GM21786 (cell line): ENCODE data around the gene CD47.

Experiments used
- ATAC-seq: cut with Tn5 transposase; IDR thresholded peaks from one replicate; pipeline ENCODE4 v1.9.1; 2021; ENCODE audit not compliant: unreplicated experiment

The CD47 gene

DNA sequence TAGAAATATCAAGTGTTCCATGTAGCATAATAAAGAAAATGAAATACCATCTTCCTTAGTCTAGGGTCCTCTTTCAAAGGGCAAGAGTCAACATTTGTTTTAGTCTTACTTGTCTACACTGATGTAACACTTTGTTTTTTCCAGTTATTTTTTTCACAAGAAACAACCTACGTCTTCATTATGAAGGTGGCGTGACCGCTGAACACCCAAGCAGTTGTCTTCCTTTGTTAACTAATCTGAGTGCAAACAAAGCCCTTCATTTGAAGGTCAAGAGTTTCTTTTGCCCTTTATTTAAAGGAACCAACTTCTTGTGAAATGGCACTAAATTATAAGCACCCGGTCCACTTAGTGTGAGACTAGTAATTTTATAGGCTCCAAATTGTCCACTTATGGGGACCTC lies 73.2 kb downstream of the CD47 start:
- no peak for ATAC-seq

DNA sequence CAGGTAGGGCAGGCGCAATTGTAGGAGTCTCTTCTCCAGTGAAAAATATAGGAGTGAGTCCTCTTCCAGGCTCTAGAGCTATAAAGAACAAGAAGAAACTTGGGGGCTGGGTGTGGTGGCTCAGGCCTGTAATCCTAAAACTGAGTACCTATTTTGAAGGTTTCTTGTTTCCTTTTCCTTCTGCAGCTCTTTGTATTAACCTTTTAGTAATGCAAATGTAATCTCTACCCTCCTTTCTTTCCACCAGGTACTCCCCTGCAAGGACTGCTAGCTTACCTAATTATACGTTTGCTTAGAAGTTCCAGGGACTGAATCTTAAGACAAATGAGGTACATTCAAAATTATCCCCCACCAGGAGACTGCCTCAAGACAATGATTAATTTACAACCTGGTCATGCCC lies 75.9 kb downstream of the CD47 start:
- no peak for ATAC-seq

DNA sequence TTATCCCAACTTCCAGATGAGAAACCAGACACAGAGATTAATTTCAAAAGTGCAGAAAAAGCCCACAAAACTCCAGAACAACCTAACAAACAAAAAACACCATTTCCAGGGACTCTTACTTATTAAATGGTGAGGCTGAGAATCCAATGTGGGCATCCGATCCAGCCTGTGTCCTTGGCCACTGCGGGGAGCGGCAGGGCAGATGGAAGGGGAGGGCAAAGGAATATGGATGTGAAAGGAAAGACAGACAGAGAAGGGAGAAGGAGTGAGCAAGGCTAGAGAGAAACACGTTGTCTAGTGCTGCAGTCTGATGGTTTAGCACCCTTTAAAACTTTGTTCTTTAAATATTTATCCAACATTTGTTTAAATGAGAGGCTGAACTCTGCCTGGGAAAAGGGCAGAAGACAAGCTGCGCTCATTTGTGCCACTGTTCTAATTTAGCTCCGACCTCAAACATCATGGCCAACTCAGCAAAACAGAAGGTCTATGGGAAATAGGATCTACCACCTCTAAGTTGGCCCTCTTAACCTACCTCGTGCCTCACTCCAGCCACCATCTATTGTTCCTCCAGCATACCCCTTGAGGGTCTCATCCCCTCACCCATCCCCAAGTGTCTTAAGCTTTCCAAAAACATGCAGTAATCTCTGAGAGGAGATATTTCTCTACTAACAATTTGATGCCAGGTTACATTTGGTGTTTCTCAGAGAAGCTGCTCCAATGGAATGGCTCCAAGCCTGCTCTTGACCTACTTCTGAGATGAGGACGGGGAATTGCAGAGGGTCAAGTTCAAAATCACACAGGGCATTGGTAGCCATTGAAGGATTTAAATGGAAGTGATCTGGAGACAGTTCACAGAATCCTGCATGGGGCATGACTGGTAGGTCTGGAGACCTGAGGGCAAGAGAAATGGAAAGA lies 77.4 kb downstream of the CD47 start:
- no peak for ATAC-seq

DNA sequence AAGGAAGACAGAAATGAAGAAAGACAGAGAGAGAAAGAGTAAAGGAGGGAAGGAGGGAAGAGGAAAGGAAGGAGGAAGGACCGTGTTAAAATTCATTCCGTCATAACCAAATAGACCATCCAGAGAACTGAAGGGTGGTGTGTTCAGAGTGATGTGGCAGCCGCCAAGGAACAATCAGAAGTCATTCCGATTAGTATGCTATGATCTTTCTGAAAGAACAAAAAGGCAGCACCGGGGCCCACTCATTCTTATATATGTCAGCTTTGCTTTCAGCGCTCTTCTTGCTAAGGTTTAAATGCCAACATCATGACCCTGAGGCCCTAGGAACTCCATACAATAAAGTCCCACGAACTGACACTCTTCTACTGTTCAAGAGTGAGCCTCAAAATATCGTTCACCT lies 78.5 kb downstream of the CD47 start:
- ATAC-seq = no peak

DNA sequence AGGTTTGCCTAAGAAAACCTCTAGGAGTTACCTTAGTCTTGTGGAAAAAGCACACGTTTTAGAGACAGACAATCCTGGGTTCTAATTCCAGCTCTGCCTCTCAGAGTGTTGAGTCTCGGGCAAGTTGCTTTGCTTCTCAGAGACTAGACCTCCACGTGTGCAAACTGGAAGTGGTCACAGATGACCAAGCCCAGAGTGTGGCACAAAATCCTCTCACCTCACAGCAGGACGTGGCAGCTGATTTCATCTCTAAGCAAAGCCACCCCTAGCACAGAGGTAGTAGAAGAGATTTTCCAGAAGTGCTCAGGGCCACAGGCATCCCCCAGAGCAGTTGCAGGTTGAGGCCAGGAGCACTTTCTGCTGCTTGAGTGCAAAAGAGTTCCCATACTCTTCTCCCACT lies 79.2 kb downstream of the CD47 start:
- ATAC-seq = no peak

DNA sequence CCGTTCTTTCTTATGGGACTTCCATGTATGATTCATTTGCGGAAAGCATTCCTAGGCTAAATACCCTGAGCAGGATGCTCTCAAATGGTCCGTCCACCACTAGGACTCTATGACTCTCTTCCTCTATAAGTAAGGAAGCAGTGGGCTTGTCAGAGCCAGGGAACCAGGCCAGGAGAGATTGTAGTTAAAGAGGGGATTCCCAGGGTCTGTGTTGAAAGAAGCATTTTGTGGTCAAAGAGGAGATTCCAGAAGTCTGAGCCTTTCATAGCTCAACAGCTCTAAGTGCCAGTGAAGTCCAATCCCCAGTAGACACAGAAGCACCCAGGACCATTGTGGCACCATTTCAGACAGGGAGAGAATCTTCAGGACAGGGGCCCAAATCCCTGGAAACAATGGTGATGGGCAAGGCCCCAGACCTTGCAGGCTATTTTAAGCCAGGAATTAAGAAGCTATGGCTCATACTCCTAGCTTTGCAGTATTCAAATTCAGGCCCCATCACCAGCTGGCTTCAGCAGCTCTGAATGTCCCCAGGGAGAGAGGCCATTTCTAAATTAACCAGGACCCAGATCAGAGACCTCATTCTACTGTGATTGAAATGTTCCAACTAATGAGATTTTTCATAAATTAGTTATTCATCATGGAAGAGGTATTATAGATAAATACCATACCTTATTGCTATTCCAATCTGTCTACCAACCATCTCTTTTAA lies 81.7 kb downstream of the CD47 start:
- ATAC-seq = no peak

DNA sequence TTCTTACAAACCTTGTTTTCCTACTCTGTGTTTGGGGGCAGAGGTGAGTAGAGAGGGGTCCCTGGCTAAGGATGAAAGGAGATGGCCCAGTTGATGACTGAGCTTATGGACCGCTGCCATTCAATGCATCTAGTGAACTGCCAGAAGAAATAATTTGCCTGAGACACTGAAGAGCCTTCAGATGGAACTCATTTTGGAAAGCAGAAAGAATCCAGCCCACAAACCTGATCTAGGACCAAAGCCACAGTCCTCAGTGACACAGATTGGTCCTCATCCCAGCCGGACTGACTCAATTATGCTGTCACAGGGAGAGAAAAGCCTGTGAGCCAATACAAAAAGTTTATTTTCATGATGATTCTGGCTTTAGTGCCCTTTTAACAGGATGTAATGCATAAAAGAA lies 82.7 kb downstream of the CD47 start:
- no peak for ATAC-seq

DNA sequence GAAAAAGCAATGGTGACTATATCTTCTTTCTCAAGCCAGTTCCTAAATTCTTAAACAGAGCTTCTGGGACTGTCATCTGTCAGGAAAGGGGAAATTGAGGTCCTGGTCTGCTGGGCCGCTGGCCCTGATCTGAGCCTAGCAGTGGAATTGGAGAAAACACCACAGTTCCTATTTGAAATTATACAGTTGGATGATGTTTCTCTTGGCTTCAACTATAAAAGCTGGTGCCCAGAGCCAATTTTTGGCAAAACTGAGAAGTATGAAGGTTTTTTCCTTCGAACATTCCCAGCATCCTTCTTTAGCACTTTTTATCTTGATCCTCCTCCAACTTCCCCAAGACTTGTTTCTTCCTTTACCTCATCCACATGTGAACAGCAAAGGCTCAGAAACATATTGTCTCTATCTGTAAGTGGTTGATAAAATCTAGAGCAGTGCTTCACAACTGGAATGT lies 83.9 kb downstream of the CD47 start:
- no peak for ATAC-seq

DNA sequence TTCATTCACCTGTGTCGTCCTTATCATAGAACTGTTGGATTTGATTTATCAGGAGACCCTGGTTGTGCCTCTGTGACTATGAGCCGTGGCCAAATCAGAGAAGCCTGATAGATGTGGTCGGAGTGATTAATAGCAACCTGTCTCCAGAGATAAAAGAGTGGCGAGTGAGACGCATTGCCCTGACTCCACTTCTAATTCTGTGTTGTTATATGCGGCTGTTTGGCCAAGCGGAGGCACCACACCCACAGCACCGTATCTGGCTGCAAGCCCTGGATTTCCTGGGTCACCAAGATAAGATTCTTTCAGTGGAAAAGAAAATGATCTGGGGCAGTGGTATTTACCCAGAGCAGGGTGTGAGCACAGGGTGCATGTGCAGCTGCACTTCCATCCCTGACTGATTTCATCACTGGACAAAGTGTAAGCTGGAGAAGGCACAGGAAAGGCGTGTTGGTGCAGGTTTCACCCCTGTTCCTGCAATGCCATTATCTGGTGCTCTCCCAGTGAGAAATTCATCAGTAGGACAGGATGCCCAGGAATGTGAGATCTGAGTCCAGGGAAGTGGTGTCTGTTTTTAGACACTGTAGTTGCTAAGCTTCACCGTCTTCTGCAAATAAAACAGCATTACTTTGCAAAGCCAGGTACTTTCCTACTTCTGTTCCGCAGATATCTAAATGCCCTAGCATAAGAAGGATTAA lies 84.6 kb downstream of the CD47 start:
- ATAC-seq = no peak

DNA sequence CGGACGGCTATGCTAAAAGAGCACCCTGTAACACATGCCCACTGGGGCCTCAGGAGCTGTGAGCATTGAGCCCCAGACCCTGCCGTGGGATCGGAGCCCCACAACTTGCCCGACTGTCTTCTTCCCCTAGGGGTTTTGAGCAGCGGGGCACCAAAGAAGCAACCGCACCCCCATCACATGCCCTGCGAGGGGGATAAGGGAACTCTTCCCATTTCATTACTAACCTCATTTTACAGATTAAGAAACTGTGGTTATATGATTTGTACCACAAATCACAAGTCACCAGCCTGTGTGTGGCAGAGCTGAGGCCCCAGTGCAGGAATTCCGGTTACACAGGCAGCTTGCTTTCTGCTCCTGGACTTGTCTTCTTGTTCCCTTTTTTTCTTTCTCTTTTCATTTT lies 86.2 kb downstream of the CD47 start:
- ATAC-seq = no peak

DNA sequence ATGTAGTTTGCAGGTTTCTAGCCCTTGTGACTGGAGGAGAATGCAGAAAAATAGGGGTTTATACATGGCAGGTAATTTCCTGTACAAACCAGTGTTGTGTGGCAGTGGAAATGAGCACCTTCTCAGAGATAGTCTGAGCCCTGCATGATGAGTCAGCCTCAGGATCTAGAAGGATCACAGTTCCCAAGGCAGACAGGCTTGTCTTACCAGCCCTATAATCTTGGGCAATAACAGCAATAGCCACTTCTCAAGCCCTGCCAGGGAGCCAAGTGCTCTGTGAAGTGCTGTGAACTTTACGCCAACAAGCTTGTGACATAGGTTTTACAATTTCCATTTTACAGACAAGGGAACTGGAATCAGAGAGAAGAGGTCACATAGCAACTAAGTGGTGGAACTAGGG lies 89.4 kb downstream of the CD47 start:
- ATAC-seq = no peak

DNA sequence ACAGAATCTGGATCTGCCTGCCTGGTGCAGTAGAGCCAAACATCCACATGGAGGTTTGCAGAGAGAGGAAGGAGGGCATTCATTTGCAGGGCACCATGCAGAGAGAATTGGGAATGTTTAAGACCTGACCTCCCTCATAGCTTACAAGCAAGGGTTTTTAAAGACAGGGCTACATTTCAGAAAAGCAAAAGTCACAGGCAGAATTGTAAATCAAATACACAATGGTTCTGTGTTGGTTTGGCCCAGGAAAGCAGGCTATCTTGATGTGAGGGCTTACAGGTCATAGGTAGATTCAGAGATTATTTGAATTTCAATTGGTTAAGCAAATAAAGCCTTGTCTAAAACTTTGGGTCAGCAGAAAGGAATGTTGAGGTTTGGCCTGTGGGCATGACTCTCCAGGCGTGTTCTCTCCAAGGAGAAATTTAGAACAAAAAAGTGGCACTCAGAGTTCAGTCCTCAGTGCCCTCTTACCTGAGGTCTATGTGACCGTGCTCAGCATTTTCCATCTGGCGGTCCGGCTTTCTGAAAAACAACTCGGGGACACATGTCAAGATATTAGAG lies 91.5 kb downstream of the CD47 start:
- ATAC-seq = no peak

DNA sequence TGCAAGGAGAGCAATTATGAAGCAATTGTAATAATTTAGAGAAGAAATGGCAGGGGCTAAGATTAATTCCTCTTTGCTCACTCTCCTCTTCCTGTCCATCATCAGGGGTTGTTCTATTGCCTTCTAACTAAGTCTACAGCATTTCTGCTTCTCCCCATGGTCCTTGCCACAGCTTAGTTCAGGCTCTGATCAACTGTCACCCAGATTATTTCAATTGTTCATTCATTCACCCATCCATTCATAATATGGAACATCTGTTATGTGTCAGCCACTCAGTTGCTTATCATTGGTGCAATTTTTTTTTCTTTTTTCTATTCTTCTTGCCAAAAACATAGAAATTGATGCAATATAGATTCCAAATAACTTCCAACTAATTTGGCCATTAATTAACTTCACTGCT lies 93.2 kb downstream of the CD47 start:
- no peak for ATAC-seq

DNA sequence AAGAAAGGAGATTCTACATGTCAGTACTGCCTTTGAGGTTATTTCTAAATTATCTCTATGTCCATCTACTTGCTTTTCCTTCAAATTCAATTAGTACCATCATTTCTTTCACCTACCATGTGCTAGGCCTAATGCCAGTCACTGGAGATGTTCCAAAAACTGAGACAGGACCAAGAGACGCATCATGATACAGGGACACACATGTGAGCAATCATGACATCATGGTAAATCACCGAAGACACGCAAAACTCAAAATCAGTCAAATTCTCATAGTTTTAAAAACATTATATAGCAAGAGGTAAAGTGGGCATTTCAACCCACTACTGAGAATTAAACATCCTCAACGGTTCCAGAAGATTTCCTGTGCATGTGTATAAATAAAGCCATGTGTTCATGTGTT lies 95.0 kb downstream of the CD47 start:
- ATAC-seq = no peak

DNA sequence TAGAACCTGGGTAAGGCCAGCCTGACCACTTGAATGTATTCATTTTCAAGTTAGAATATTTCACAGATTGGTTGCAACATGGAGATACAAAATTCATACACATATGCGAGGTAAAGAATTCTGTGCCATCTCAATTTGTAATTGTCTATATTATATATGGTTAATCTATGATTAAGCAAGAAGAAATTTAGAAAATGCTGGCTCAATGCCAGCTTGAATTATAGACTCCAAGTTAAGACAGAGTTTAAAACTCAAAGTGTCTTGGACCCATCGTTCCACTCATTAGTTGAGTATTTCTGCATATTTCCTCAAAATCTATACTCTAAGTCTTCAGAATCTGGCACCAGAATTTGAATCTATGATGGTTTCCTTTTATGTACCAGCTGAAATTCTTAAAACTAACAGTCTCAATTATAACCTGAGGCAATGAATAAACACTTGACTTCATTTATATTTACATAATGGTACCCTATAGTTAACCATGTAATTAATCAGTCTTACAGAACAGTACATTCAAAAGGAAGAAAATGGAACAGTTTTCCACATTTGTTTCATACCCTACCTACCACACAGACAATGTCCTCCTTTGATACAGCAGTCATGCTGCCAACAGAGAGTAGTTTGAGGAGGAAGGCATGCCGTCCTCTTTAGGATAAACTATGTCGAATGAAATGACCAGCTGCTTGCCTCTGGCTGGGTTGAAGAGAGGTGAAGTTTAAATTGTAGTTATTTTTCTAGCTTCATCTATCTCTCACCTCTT lies 95.7 kb downstream of the CD47 start:
- no peak for ATAC-seq

DNA sequence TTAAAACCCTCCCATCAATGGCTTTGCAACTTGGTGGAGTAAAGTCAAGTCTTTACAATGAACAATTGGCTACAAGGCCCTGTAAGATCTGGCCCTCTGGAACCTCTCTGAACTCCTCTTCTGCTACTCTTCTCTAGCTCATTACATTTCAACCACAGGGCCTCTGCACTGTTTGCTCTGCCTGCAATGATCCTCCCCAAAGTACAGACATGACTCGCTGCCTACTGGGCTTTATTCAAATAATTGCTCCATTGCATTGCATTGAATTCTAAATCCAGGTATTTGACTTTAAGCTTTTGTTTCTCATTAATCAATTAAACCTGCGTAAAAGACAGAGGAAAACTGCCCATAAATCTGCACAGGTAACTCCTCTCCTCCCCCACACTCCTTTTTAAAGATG lies 96.7 kb downstream of the CD47 start:
- ATAC-seq = no peak

DNA sequence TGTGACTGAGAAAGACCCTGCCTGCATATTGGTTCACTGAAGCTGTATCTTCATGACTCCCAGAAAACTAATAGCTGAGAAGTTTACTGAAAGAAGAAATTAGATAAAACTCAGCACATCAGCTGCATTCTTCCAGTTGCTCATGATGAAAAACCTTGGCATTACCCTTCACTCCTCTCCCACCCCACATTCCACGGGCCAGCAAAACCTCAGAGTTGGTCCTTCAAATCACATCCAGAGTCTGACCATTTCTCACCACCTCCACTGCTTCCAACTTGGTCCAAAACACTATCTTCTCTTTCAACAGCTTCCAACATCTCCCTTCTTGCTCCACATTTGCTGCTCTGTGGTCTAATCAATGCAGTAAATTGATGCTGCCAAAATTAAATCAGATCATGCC lies 97.1 kb downstream of the CD47 start:
- ATAC-seq = no peak
